K562 (cell line): ENCODE measurements around the gene FCER2.

Source experiments
- CHD2 ChIP-seq: IDR thresholded peaks from 2 replicates; pipeline ENCODE4 v1.6.1; 2011; ENCODE audit warnings: low read depth, low read length
- HDAC2 ChIP-seq: fragments of 450-650 bp; IDR thresholded peaks from 2 replicates; pipeline ENCODE4 v1.6.1; 2016; ENCODE audit warnings: mild to moderate bottlenecking
- SIRT6 ChIP-seq: IDR thresholded peaks from one replicate; pipeline ENCODE4 v1.6.1; 2012; ENCODE audit warnings: low read depth, mild to moderate bottlenecking, control low read depth, inconsistent platforms, low read length, moderate library complexity
- ZNF431 ChIP-seq: sonication (generic); formaldehyde crosslinking; IDR thresholded peaks from 2 replicates; pipeline ENCODE4 v1.8.0; 2022; ENCODE audit warnings: mild to moderate bottlenecking, missing genetic modification reagents
- ZNF561 ChIP-seq: fragments of 450-650 bp; formaldehyde crosslinking; conservative IDR thresholded peaks from 2 replicates; pipeline ENCODE4 v1.4.0; 2020; ENCODE audit warnings: mild to moderate bottlenecking, moderate library complexity
- TF ChIP-seq, protein P1 (sequence below): sonication (generic); formaldehyde crosslinking; IDR thresholded peaks from 2 replicates; pipeline ENCODE4 v1.8.1; 2023; ENCODE audit warnings: mild to moderate bottlenecking, missing genetic modification reagents
- TF ChIP-seq, protein P2 (sequence below): fragments of 450-650 bp; IDR thresholded peaks from 2 replicates; pipeline ENCODE4 v1.7.1; 2018; ENCODE audit warnings: mild to moderate bottlenecking, low read depth; ENCODE audit not compliant: partially characterized antibody
- TF ChIP-seq, protein P3 (sequence below), 3 experiments: IDR thresholded peaks in 2 of 3; conservative IDR thresholded peaks in 1 of 3; 2 replicates each; pipeline ENCODE4 v1.5.1; 2011 to 2012; ENCODE audit warnings: low read length in 3 of 3, mild to moderate bottlenecking in 3 of 3, control low read depth in 2 of 3, improper control_type of control experiment in 1 of 3, inconsistent platforms in 1 of 3, low read depth in 1 of 3, mixed read lengths in 1 of 3, moderate library complexity in 1 of 3; ENCODE audit not compliant: insufficient read depth in 2 of 3

DNA sequence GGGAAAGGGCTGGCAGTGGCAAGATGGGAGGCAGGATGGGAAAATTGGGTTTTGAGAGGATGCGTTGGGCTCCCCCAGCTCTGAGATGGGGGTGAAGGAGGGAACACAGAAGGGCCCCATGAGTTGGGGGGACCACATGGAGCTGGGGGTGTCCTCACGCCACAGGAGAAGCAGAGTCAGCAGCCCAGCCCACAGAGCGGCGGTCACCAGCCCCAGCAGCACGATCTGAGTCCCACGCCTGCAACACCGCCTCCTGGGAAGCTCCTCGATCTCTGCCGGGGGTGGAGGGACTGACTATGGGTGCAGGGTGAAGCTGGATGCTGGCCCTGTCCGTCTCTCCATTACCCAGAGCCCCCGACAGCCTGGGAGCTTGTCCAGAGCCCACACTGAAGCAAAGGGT is 3.3 kb downstream of the FCER2 start:
- TF ChIP-seq ZNF561 (CRISPR knock-in tag) (no peak), CHD2 (no peak), HDAC2 (no peak), SIRT6 (no peak), ZNF431 (CRISPR knock-in tag) (no peak)
- TF ChIP-seq, protein P1, sequence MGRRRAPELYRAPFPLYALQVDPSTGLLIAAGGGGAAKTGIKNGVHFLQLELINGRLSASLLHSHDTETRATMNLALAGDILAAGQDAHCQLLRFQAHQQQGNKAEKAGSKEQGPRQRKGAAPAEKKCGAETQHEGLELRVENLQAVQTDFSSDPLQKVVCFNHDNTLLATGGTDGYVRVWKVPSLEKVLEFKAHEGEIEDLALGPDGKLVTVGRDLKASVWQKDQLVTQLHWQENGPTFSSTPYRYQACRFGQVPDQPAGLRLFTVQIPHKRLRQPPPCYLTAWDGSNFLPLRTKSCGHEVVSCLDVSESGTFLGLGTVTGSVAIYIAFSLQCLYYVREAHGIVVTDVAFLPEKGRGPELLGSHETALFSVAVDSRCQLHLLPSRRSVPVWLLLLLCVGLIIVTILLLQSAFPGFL, result no peak
- TF ChIP-seq, protein P2, sequence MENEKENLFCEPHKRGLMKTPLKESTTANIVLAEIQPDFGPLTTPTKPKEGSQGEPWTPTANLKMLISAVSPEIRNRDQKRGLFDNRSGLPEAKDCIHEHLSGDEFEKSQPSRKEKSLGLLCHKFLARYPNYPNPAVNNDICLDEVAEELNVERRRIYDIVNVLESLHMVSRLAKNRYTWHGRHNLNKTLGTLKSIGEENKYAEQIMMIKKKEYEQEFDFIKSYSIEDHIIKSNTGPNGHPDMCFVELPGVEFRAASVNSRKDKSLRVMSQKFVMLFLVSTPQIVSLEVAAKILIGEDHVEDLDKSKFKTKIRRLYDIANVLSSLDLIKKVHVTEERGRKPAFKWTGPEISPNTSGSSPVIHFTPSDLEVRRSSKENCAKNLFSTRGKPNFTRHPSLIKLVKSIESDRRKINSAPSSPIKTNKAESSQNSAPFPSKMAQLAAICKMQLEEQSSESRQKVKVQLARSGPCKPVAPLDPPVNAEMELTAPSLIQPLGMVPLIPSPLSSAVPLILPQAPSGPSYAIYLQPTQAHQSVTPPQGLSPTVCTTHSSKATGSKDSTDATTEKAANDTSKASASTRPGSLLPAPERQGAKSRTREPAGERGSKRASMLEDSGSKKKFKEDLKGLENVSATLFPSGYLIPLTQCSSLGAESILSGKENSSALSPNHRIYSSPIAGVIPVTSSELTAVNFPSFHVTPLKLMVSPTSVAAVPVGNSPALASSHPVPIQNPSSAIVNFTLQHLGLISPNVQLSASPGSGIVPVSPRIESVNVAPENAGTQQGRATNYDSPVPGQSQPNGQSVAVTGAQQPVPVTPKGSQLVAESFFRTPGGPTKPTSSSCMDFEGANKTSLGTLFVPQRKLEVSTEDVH, result no peak
- TF ChIP-seq, protein P3, sequence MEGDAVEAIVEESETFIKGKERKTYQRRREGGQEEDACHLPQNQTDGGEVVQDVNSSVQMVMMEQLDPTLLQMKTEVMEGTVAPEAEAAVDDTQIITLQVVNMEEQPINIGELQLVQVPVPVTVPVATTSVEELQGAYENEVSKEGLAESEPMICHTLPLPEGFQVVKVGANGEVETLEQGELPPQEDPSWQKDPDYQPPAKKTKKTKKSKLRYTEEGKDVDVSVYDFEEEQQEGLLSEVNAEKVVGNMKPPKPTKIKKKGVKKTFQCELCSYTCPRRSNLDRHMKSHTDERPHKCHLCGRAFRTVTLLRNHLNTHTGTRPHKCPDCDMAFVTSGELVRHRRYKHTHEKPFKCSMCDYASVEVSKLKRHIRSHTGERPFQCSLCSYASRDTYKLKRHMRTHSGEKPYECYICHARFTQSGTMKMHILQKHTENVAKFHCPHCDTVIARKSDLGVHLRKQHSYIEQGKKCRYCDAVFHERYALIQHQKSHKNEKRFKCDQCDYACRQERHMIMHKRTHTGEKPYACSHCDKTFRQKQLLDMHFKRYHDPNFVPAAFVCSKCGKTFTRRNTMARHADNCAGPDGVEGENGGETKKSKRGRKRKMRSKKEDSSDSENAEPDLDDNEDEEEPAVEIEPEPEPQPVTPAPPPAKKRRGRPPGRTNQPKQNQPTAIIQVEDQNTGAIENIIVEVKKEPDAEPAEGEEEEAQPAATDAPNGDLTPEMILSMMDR (IDR thresholded peaks at IDR 0.05 in 2 of 3, conservative IDR thresholded peaks at IDR 0.05 in 1 of 3; ENCODE audit: insufficient read depth in 2 of 3, low read depth in 1 of 3, low read length in 3 of 3), result no peak
